ENCODE measurements around the gene PRDM11.

Gene PRDM11

GRCh38 chr11:45267652-45268299 lies 121.3 kb downstream of the PRDM11 start:
- no peak for DNase-seq

GRCh38 chr11:45269678-45270077 lies 123.2 kb downstream of the PRDM11 start:
- DNase-seq, result no peak

- DNase-seq, result no peak
Observed at GRCh38 chr11:45270946-45271716, 124.7 kb downstream of the PRDM11 start.

GRCh38 chr11:45272701-45273100 lies 126.3 kb downstream of the PRDM11 start:
- no peak for DNase-seq

GRCh38 chr11:45273509-45273908 lies 127.1 kb downstream of the PRDM11 start:
- DNase-seq, result no peak

- no peak for DNase-seq
Observed at GRCh38 chr11:45274206-45274605, 127.8 kb downstream of the PRDM11 start.

- DNase-seq, result no peak
Observed at GRCh38 chr11:45275828-45276227, 129.4 kb downstream of the PRDM11 start.

- DNase-seq, result no peak
Observed at GRCh38 chr11:45278714-45279113, 132.3 kb downstream of the PRDM11 start.

GRCh38 chr11:45279645-45280044 lies 133.2 kb downstream of the PRDM11 start:
- DNase-seq, result no peak

GRCh38 chr11:45280449-45280848 lies 134.0 kb downstream of the PRDM11 start:
- no peak for DNase-seq

- DNase-seq, result no peak
Observed at GRCh38 chr11:45282081-45282480, 135.6 kb downstream of the PRDM11 start.
